ENCODE results near the gene SIRT4. TPM values are rescaled to one million over a fixed set of nuclear protein-coding genes. Genes with fewer than 3 reads are reported as not detected.

Gene SIRT4
- total and polyA plus RNA-seq, 2 of the 8 experiments (the other 6 are each of a cell fraction or from before 2014, with no cell fraction given) = 3.8 to 4.1 TPM

GRCh38 chr12:120328228-120328627 is 26.1 kb downstream of the SIRT4 start:
- Histone ChIP-seq H2BK15ac (ENCODE audit: low read length) (no peak overlapping the region), H2AK5ac (ENCODE audit: low read depth, low read length) (no peak overlapping the region), H3K79me1 (ENCODE audit: low read depth, low read length) (no peaks in the 10 kb centered on the region), H4K91ac (replicated peaks; ENCODE audit: insufficient read length, low read length) (no peak overlapping the region), H3K4me1 (replicated peaks in 1 of 4; ENCODE audit: control insufficient read depth in 3 of 4, insufficient read depth in 4 of 4, low read length in 3 of 4) (peaks cover 0 to 1% (median 0%) of the 10 kb centered on the region in 4 experiments; a peak in 1 of 7 replicates), H3K4me3 (ENCODE audit: extremely low read depth in 1 of 4, insufficient read depth in 2 of 4, low read depth in 3 of 4, low read length in 4 of 4) (no peak overlapping the region), H3K27ac (ENCODE audit: low read depth, low read length) (no peak overlapping the region), H3K18ac (ENCODE audit: extremely low read depth, low read length) (no peak overlapping the region), H3K4me2 (ENCODE audit: insufficient read depth in 1 of 2, low read depth in 2 of 2, low read length in 2 of 2) (no peak overlapping the region), H3K14ac (ENCODE audit: insufficient read length) (no peak overlapping the region), H2BK5ac (ENCODE audit: low read depth, low read length) (no peak overlapping the region), H3K4ac (replicated peaks; ENCODE audit: insufficient read length, low read depth, low read length) (no peak overlapping the region), H3K9me3 (ENCODE audit: insufficient read depth in 2 of 2, low read depth in 1 of 2, low read length in 1 of 2) (no peaks in the 10 kb centered on the region), H4K5ac (ENCODE audit: insufficient read length, low read depth, low read length) (no peak overlapping the region), H4K8ac (ENCODE audit: extremely low read depth, insufficient read depth, low read length) (no peak overlapping the region; the same call in 1 of the 2 replicates), H3K9ac (replicated peaks in 1 of 4; ENCODE audit: extremely low read depth in 1 of 4, low read depth in 3 of 4, low read length in 3 of 4) (no peak overlapping the region), H3K56ac (replicated peaks; ENCODE audit: insufficient read length, low read depth, low read length) (no peak overlapping the region), H3K23me2 (ENCODE audit: low read depth, low read length) (peaks cover 2% of the 10 kb centered on the region; the same call in 1 of the 2 replicates), H3K27me3 (replicated peaks in 1 of 4; ENCODE audit: control insufficient read depth in 3 of 4, extremely low read depth in 1 of 4, insufficient read depth in 3 of 4, low read length in 3 of 4) (no peaks in the 10 kb centered on the region), H2BK20ac (ENCODE audit: low read length) (no peak overlapping the region), H2AFZ (ENCODE audit: low read length) (no peak overlapping the region), H2BK12ac (ENCODE audit: low read depth, low read length) (no peak overlapping the region), H3K79me2 (ENCODE audit: control insufficient read depth in 1 of 2, insufficient read depth in 2 of 2, low read length in 2 of 2) (no peaks in the 10 kb centered on the region), H3K36me3 (ENCODE audit: control insufficient read depth in 2 of 4, insufficient read depth in 4 of 4, low read length in 3 of 4) (no peaks in the 10 kb centered on the region), H3K23ac (ENCODE audit: insufficient read length) (no peak overlapping the region), H4K20me1 (replicated peaks in 1 of 2; ENCODE audit: control insufficient read depth in 1 of 2, insufficient read depth in 2 of 2, low read length in 2 of 2) (no peaks in the 10 kb centered on the region), H2BK120ac (replicated peaks; ENCODE audit: low read depth, low read length) (no peak overlapping the region)
- POLR2A ChIA-PET (ENCODE audit: partially characterized antibody) = interaction anchor here (1.7 kb wide), 1 partner anchor 13 kb away, joined by 5 read pairs; no protein-coding TSS in a partner anchor
- 91% methylated on average over 4 of the region's 4 CpGs; no CpG with 5 or more reads in 1 of the 2 experiments for WGBS, 2 experiments (ENCODE audit: extremely low coverage in 1 of 2, insufficient coverage in 1 of 2, insufficient read length in 1 of 2, insufficient replicate concordance in 2 of 2, low coverage in 1 of 2, low lambda C conversion rate in 2 of 2, missing lambda C conversion rate in 1 of 2)
- FAIRE-seq = no peak
- DNase-seq (ENCODE audit: low read depth in 1 of 2, low spot score in 2 of 2) = no peak
- CTCF ChIA-PET (ENCODE audit: partially characterized antibody) = interaction anchor here (1.0 to 6.6 kb wide), 5 partner anchors 12 to 169 kb away, joined by 3 to 61 read pairs (median 4); no protein-coding TSS in a partner anchor
- TF ChIP-seq SIRT6 (IDR thresholded peaks at IDR 0.05; ENCODE audit: low read length) (no peak), BACH1 (IDR thresholded peaks at IDR 0.05; ENCODE audit: low read length) (no peak), ASH2L (IDR thresholded peaks at IDR 0.05; ENCODE audit: low read length) (no peak), KDM1A (IDR thresholded peaks at IDR 0.05; ENCODE audit: borderline replicate concordance, low read length) (no peak), TAF7 (optimal IDR thresholded peaks at IDR 0.05; ENCODE audit: borderline replicate concordance, low read depth, low read length) (no peak), GTF2F1 (IDR thresholded peaks at IDR 0.05; ENCODE audit: borderline replicate concordance, low read depth, low read length) (no peak), USF2 (IDR thresholded peaks at IDR 0.05; ENCODE audit: low read length) (no peak), ZNF274 (IDR thresholded peaks at IDR 0.05; ENCODE audit: borderline replicate concordance, extremely low read depth, low read length) (no peak), SIX5 (IDR thresholded peaks at IDR 0.05; ENCODE audit: low read depth, low read length) (no peak), HDAC2 (IDR thresholded peaks at IDR 0.05; ENCODE audit: borderline replicate concordance in 1 of 2, low read depth in 2 of 2, low read length in 2 of 2) (no peak), RAD21 (IDR thresholded peaks at IDR 0.05 in 1 of 2, conservative IDR thresholded peaks at IDR 0.05 in 1 of 2; ENCODE audit: low read depth in 2 of 2, low read length in 2 of 2) (no peak), ATF3 (IDR thresholded peaks at IDR 0.05; ENCODE audit: insufficient read depth, low read depth, low read length) (no peak)

All from H1 (cell line).